ENCODE results near the gene PLCG2. TPM values are rescaled to one million over a fixed set of nuclear protein-coding genes. Genes with fewer than 3 reads are reported as not detected.

The PLCG2 gene
- total and polyA plus RNA-seq, 12 donors: 2.4 to 18.2 (median 6.2) TPM

DNA sequence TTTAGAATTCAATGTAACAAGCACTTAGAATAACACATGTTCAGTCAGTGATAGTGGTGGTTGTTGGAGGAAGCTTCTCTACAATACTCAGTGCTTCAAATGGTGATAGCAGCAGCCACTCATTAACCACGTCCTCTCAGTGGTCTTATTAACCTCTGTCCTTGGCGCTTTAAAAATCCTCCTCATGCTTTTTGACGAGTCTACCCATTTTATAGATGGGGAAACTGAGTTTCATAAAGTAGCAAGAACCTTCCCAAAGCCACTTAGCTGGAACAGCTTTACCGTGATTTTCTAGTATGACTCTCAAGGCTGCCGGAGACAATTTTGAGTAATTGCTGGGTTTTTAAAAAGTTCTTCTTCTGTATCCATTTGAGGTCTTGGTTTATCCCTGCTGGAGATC is 47.4 kb downstream of the PLCG2 start:
- H3K4me3 ChIP-seq: no peak overlapping the region
- H3K27me3 ChIP-seq: no peaks in the 10 kb centered on the region
- H3K36me3 ChIP-seq: no peaks in the 10 kb centered on the region
- WGBS, 2 donors: 90 to 95% methylated on average over 5 of the region's 5 CpGs
- TF ChIP-seq, protein P1, sequence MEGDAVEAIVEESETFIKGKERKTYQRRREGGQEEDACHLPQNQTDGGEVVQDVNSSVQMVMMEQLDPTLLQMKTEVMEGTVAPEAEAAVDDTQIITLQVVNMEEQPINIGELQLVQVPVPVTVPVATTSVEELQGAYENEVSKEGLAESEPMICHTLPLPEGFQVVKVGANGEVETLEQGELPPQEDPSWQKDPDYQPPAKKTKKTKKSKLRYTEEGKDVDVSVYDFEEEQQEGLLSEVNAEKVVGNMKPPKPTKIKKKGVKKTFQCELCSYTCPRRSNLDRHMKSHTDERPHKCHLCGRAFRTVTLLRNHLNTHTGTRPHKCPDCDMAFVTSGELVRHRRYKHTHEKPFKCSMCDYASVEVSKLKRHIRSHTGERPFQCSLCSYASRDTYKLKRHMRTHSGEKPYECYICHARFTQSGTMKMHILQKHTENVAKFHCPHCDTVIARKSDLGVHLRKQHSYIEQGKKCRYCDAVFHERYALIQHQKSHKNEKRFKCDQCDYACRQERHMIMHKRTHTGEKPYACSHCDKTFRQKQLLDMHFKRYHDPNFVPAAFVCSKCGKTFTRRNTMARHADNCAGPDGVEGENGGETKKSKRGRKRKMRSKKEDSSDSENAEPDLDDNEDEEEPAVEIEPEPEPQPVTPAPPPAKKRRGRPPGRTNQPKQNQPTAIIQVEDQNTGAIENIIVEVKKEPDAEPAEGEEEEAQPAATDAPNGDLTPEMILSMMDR (IDR thresholded peaks at IDR 0.05): no peak
- H3K9me3 ChIP-seq: peaks cover 0 to 9% (median 0%) of the 10 kb centered on the region in 11 donors
- DNase-seq: no peak
- no peak for ATAC-seq
- peaks cover 0 to 39% (median 0%) of the 10 kb centered on the region in 9 donors for H3K4me1 ChIP-seq
- H3K27ac ChIP-seq: no peak overlapping the region
- intact Hi-C loops (cut with DNase I): no loop called here

DNA sequence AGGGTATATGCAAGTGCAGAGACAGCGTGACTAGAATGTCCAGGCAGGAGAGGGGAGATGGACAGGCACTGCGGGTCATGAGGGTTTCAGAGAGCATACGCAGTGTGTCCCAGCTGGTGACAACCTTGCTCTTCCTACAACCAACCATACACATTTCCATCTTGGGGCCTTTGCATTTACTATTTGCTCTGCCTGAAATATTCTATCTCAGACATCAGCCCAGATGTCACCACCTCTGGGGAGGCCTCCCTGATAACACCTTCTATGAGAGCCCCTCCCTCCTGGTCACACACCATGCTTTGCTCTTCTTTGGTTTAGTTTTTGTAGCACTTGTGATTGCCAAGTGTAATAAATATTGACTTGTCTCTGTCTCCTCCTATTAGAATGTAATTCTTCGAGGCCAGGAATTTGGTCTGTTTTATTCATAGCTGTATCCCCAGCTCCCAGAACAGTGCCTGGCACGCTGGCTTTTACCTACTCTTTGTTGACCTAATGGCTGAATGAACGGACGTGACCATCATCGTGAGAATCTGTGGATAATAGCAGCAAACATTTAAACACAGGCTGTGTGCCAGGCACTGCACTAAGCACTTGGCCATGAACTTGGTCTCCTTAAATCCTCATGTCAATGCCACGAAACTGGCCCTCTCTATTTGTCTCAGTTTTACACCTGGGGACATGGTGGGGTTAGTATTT is 51.9 kb downstream of the PLCG2 start:
- Histone ChIP-seq H3K27ac (peak overlapping the region in 2 of 10 donors; percentile 31 to 88), H3K36me3 (no peaks in the 10 kb centered on the region), H3K27me3 (no peaks in the 10 kb centered on the region), H3K4me1 (peaks cover 0 to 51% (median 0%) of the 10 kb centered on the region in 9 donors), H3K9me3 (no peaks in the 10 kb centered on the region), H3K4me3 (peak overlapping the region in 1 of 10 donors; percentile 26)
- TF ChIP-seq, protein P1 (IDR thresholded peaks at IDR 0.05): no peak
- 63 to 69% methylated on average over 9 of the region's 9 CpGs for WGBS, 2 donors
- ATAC-seq: no peak
- intact Hi-C loops (cut with DNase I): no loop called here
- no peak for DNase-seq

DNA sequence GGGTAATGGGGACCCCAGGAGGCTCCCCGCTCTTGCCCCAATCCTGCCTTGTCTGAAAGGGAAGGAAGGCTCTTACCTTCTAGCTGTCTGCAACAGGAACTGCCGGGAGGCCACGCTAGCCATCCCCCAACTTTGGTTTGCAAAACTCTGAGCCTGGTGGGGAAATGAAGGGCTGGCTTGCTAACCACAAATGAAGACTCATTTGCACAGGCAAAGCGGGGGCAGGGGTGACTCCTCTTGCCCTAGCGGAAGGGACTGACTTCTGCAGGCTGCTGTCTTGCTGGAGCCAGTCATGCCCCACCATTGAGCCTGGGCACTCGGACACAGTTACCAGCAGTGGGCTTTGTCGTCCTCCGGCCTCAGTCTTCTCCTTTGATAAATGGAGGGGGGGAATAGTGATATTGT is 52.6 kb downstream of the PLCG2 start:
- Histone ChIP-seq H3K27me3 (no peaks in the 10 kb centered on the region), H3K9me3 (no peaks in the 10 kb centered on the region), H3K27ac (peak overlapping the region in 2 of 10 donors; percentile 31 to 88), H3K4me1 (peaks cover 0 to 57% (median 0%) of the 10 kb centered on the region in 9 donors), H3K4me3 (peak overlapping the region in 1 of 10 donors; percentile 26), H3K36me3 (no peaks in the 10 kb centered on the region)
- peak; percentile 37 to 74 (median 64) for ATAC-seq
- peak; percentile 37 to 43 for DNase-seq
- 77 to 86% methylated on average over 8 of the region's 8 CpGs for WGBS, 2 donors
- TF ChIP-seq, protein P1 (IDR thresholded peaks at IDR 0.05): peak in 1 of 9 donors; percentile 20
- intact Hi-C loops (cut with DNase I): no loop called here

DNA sequence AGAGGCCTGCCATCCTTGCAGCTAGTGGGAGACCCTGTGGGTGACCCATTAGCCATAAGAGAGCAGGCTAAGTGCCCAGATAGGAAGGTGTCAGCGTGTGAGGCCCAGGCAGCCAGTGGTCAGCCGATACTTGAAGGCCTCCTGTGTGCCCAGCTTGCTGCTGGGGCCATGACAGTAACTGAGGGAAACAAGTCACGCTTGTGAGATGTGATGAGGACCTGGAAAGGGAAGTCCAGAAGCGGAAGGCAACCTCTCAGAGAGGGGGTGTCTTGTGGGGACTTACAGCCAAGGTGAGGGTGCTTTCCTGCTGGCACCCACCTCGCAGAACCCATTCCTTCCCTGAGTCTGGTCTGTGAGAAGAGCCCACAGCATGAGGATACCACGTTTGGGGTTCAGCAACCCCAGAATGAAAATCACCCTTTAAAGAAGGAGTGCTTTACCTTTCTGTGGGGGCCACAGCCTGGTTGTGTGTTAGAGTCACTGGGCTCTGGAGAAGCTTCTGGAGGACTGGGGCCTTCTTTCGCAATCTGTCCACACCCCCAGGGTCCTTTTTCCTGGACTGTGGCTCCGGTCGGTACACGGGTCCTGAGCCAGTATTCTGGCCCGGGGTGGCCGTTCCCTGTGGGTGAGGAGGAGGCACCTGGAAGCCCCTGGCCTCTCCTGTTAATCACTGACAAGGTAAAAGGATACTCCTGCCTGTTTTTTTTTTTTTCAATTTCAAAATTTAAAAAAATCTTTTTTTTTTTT is 53.9 kb downstream of the PLCG2 start:
- Histone ChIP-seq H3K27ac (peak overlapping the region in 1 of 10 donors; percentile 88), H3K27me3 (no peaks in the 10 kb centered on the region), H3K9me3 (no peaks in the 10 kb centered on the region), H3K36me3 (no peaks in the 10 kb centered on the region), H3K4me3 (no peak overlapping the region), H3K4me1 (peaks cover 0 to 66% (median 0%) of the 10 kb centered on the region in 9 donors)
- ATAC-seq (peak in 2 of 8 donors; percentile 24 to 54), DNase-seq (no peak)
- TF ChIP-seq, protein P1 (IDR thresholded peaks at IDR 0.05): no peak
- WGBS, 2 donors: 69 to 82% methylated on average over 12 of the region's 12 CpGs
- intact Hi-C loops (cut with DNase I): no loop called here

Data from heart right ventricle (tissue), 16 donors.